Iris pigment epithelial cell (primary cell): ENCODE data around the gene AFF3.
"Not testable (repeated sequence)": the region's sequence is repeated elsewhere in the genome, so short reads cannot be mapped to it uniquely, and the experiment has no call there.

Source experiments
- DNase-seq: peaks from one replicate; pipeline ENCODE4 v3.0.0-alpha.2; 2011; ENCODE audit warnings: low read depth

Gene AFF3

DNA sequence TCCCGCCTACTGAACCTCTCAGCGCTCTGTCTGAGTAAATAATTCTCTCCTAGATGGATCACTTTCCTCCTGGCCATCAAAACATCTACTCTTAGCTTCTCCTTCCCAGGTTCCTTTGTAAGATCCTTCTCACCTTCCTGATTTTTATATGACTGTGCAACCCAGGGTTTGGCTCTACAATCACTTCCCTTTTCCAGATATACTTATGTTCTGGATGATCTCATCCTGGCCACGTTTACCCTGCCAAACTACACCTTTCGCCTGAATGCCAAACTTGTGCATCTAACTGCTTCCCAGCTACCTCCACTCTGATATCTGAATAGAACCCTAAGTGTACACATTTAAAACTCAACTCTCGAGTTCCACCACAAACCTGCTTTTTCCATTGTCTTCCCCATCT, 362.1 kb downstream of the AFF3 start:
- no peak for DNase-seq

DNA sequence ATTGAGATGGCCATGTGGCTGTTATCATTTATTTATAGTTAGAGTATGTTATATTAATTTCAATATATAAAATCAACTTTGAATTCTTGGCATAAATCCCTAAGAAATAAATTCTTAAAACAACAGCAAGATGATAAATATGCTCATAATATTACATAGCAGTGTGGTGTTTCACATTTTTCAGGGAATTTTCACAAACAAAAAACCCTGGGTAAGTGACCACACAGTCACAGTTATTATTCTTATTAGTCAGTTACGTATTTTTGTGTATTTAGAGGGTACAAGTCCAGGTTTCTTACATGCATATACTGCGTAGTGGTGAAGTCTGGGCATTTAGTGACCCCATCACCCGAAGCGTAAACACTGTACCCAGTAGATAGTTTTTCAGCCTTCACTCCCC, 363.1 kb downstream of the AFF3 start:
- no peak for DNase-seq

- DNase-seq = no peak
Measured at GRCh38 chr2:99777656-99778290, 364.6 kb downstream of the AFF3 start.

GRCh38 chr2:99776906-99777646, 365.3 kb downstream of the AFF3 start:
- no peak for DNase-seq

- no peak for DNase-seq
Measured at GRCh38 chr2:99776206-99776905, 366.0 kb downstream of the AFF3 start.

GRCh38 chr2:99775585-99775984, 366.8 kb downstream of the AFF3 start:
- DNase-seq = peak; percentile 6

GRCh38 chr2:99773642-99774041, 368.7 kb downstream of the AFF3 start:
- DNase-seq = not testable (repeated sequence)

GRCh38 chr2:99772591-99773331, 369.6 kb downstream of the AFF3 start:
- no peak for DNase-seq

DNA sequence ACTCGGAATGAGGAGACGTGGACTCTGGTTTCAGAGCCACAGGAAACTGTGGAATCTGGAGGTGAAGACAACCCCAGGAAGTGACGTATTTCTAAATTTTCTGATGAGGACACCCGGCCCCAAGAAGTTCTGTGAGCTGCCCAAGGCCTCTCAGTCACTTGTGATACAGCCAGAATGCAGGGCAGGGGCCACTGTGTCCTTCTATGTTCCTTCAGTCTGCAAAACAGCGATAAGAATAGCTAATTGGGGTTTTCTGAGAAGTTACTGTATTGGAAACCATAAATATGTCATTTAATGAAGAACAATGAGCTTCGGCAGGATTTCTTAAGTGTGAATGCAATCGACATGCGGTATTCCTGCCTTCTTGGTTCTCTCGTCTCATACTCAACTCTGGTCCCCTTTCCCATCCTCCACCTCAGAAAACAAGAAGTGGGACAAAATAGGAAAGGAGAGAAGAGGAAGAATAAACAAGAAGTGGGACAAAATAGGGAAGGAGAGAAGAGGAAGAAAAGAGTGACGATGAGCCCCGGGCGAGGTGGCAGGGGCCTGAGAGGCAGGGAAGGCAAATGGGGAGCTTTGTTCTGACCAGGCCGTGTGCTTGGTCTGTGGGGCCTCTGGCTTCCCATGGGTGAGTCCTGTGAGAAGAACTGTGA, 370.6 kb downstream of the AFF3 start:
- DNase-seq = no peak

GRCh38 chr2:99770876-99771275, 371.5 kb downstream of the AFF3 start:
- no peak for DNase-seq

- no peak for DNase-seq
Measured at GRCh38 chr2:99765731-99766318, 376.6 kb downstream of the AFF3 start.

GRCh38 chr2:99763764-99764163, 378.6 kb downstream of the AFF3 start:
- no peak for DNase-seq

DNA sequence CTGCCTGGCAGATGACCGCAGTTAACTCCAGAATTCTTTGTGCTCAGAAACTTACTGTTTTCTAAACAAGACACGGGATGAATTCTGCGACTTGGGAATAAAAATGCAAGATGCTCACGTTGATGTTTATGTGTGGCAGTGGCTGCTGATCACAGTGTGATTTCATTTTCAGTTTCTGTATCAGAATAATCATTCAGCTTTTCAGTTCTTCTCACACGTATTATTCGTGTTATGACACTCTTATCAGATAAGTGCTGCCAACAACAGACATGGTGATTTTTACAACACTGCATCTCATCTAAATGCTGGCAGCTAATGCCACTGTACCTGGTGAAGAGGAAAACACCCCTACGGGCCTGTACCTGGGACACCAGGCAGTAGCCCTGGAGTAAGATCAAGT, 379.7 kb downstream of the AFF3 start:
- no peak for DNase-seq

DNA sequence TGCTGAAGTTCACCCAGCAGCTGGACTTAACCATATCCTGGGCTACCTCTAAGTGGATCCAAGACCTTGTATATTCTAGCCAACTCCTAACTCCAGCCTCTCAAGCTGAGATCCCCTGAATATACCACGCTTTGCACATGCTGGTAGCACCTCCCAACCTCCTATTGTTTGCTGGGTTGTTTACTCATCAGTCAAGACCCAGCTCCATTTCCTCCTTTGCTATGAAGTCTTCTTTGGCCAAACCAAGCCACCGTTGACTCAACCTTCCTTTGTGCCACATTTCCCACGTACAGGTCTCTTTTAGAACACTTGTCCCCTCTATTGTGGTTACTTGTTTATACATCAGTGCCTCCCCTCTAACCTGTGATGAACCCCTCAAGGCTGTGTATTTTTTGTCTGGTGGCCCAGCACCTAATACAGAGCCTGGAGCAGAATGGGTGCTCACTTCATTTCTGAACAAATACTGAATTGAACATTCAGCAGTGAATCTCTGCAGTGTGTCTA, 384.7 kb downstream of the AFF3 start:
- no peak for DNase-seq

DNA sequence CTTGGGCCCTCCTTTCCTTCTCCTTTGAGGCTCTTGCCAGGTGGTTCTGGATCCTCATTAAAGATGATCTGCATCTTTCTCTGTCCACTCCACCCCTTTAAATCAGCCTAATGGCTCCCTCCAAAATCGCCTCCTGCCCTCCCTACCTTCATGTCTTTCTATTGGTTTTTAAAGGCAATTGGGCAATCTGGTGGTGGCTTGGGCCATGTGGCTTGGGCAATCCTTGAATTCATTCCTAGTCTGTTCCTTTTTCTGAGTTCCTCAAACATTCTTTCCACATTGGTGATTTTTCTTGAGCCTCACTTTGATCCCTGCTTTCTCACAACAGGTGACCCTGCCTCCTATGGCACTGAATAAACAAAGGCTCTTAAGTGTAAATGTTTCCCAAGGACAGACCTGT, 386.3 kb downstream of the AFF3 start:
- no peak for DNase-seq

DNA sequence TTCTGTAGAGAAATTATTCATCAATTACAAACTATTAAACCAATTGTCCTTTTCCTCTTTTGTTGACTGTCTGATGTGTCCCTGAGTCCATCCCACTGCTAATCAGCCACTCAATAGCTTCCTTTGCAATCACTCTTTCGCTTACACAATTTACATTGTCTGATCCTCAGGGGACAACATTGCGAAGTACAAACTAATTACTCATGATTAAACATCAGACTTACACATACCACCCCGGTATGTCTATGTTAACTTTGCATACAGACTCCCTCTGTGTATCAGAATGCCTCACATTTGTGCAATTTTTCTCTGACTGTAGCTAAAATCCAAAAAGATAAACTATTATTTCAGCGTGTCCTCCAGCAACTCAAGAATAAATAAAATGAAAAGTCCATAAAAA, 388.2 kb downstream of the AFF3 start:
- DNase-seq = peak; percentile 32

- DNase-seq = no peak
Measured at GRCh38 chr2:99753505-99753904, 388.9 kb downstream of the AFF3 start.

DNA sequence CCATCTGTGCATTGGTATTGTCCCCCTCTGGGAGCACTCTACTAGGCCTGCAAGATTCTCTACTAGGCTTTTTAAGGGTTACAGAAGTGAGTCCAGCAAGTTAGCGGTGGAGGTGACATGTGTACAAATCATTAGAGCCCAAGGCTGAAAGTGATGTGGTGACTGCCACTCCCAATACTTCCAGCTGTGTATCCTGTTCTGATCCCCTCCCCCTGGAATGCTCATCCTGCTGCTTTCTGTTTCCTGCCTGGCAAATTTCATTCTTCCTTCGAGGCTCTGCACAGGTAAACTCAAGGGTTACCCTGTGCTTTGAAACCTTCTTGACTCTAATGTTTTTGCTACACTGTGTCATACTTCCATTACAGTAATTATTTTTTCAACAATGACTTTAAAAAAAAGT, 394.0 kb downstream of the AFF3 start:
- no peak for DNase-seq

- no peak for DNase-seq
Measured at GRCh38 chr2:99747842-99748241, 394.5 kb downstream of the AFF3 start.

GRCh38 chr2:99743146-99743545, 399.2 kb downstream of the AFF3 start:
- DNase-seq = no peak

DNA sequence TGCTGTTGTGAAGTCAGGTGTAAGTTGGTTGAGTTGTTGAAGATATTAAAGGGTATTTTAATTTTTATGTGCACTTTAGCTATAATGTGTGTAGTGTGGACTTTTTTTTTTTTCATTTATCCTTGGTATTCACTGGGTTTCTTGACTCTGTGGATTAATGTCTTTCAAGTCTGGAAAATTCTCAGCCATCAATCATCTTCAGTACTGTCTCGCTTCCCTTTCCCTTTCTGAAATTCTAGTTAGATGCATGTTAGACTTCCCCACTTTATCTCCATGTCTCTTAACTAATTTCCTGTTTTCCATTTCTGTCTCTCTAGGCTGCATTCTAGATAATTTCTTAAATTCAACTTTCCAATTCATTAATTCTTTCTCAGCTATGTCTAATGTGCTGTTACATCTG, 404.9 kb downstream of the AFF3 start:
- DNase-seq = no peak
